OCI-LY7 (cell line): ENCODE data around the gene IRX3.

ENCODE experiments used
- CTCF ChIP-seq: fragments of 200-600 bp; sonication (generic); conservative IDR thresholded peaks from 2 replicates; pipeline ENCODE4 v1.5.1; 2014; ENCODE audit warnings: mild to moderate bottlenecking, antibody characterized with exemption, low read length, moderate library complexity, mixed read lengths
- EZH2phosphoT487 ChIP-seq: fragments of 200-600 bp; sonication (generic); IDR thresholded peaks from 2 replicates; pipeline ENCODE4 v1.6.1; 2018; ENCODE audit warnings: low read depth, borderline replicate concordance, mild to moderate bottlenecking, mixed run types, antibody characterized with exemption, low read length, moderate library complexity, mixed read lengths

- TF ChIP-seq CTCF = no peak
- no peak for TF ChIP-seq EZH2phosphoT487
These were observed 26.0 kb upstream of the IRX3 start for GRCh38 chr16:54312502-54312991.
